HEK293 (cell line): ENCODE measurements around the gene ITSN1.

Experiments used
- CTCF ChIA-PET: fragments of 350-600 bp; formaldehyde crosslinking; extraction: SDS; loops from one replicate; lab custom pipeline; 2021; ENCODE audit warnings: antibody characterized with exemption; lab: Yijun Ruan, JAX
- POLR2A ChIA-PET: fragments of 300-600 bp; formaldehyde crosslinking; extraction: SDS; loops from one replicate; lab custom pipeline; 2020; ENCODE audit warnings: antibody characterized with exemption, inconsistent platforms; lab: Yijun Ruan, JAX
- H3K27ac ChIP-seq: fragments of 200-500 bp; sonication (Bioruptor generic); 2 replicates; pipeline ENCODE4 v1.5.1; 2014; ENCODE audit warnings: low read depth, low read length, control low read depth, inconsistent platforms; ENCODE audit errors: extremely low read depth
- H3K36me3 ChIP-seq, 2 experiments: fragments of 200-500 bp in 1 of 2; sonication (Bioruptor generic) in 1 of 2; 1 replicate in 1 of 2; 2 replicates in 1 of 2; pipeline ENCODE4 v1.5.1; 2014 to 2017; ENCODE audit warnings: inconsistent platforms in 2 of 2, low read length in 2 of 2; ENCODE audit not compliant: control insufficient read depth in 2 of 2, insufficient read depth in 1 of 2
- H3K4me1 ChIP-seq: fragments of 200-500 bp; sonication (Bioruptor generic); 2 replicates; pipeline ENCODE4 v1.5.1; 2014; ENCODE audit warnings: mild to moderate bottlenecking, low read length, inconsistent platforms; ENCODE audit not compliant: control insufficient read depth, insufficient read depth
- H3K4me3 ChIP-seq: 2 replicates; pipeline ENCODE4 v1.5.1; 2011; ENCODE audit warnings: low read depth, mild to moderate bottlenecking, control low read depth, low read length, moderate library complexity
- H3K9me3 ChIP-seq: fragments of 200-500 bp; sonication (Bioruptor generic); 2 replicates; pipeline ENCODE4 v1.5.1; 2014; ENCODE audit warnings: low read depth, low read length, inconsistent platforms; ENCODE audit not compliant: control insufficient read depth, insufficient read depth
- ATF2 ChIP-seq: fragments of 450-650 bp; formaldehyde crosslinking; IDR thresholded peaks from 2 replicates; pipeline ENCODE4 v1.5.1; 2016; ENCODE audit warnings: missing biosample characterization, missing genetic modification characterization, low read depth
- PRDM4 ChIP-seq: fragments of 450-650 bp; formaldehyde crosslinking; IDR thresholded peaks from 2 replicates; pipeline ENCODE4 v1.5.1; 2017; ENCODE audit warnings: missing biosample characterization, missing genetic modification characterization
- PRDM6 ChIP-seq: fragments of 450-650 bp; formaldehyde crosslinking; IDR thresholded peaks from 2 replicates; pipeline ENCODE4 v1.5.1; 2017; ENCODE audit warnings: missing biosample characterization, missing genetic modification characterization
- ZBTB10 ChIP-seq: fragments of 450-650 bp; formaldehyde crosslinking; IDR thresholded peaks from 2 replicates; pipeline ENCODE4 v1.5.1; 2016; ENCODE audit warnings: missing biosample characterization, missing genetic modification characterization
- ZBTB7A ChIP-seq: fragments of 450-650 bp; formaldehyde crosslinking; IDR thresholded peaks from 2 replicates; pipeline ENCODE4 v1.5.1; 2016; ENCODE audit warnings: low read depth, missing biosample characterization, missing genetic modification characterization
- ZNF148 ChIP-seq: fragments of 450-650 bp; formaldehyde crosslinking; IDR thresholded peaks from 2 replicates; pipeline ENCODE4 v1.5.0; 2017; ENCODE audit warnings: missing biosample characterization, missing genetic modification characterization, borderline replicate concordance
- ZNF274 ChIP-seq, 2 experiments: fragments of 200-500 bp in 1 of 2; fragments of 450-650 bp in 1 of 2; sonication (Bioruptor generic) in 1 of 2; formaldehyde crosslinking in 1 of 2; IDR thresholded peaks; 2 replicates each; pipeline versions ENCODE4 v1.5.1 to v1.6.1; 2014 to 2016; ENCODE audit warnings: borderline replicate concordance in 1 of 2, inconsistent platforms in 1 of 2, low read length in 1 of 2, missing biosample characterization in 1 of 2, missing genetic modification characterization in 1 of 2
- ZNF423 ChIP-seq: fragments of 450-650 bp; formaldehyde crosslinking; IDR thresholded peaks from 2 replicates; pipeline ENCODE4 v1.5.1; 2016; ENCODE audit warnings: missing biosample characterization, missing genetic modification characterization
- ZNF426 ChIP-seq: fragments of 450-650 bp; formaldehyde crosslinking; IDR thresholded peaks from 2 replicates; pipeline ENCODE4 v1.5.1; 2017; ENCODE audit warnings: missing biosample characterization, missing genetic modification characterization, mild to moderate bottlenecking, inconsistent platforms, moderate library complexity
- ZNF510 ChIP-seq: fragments of 450-650 bp; formaldehyde crosslinking; IDR thresholded peaks from 2 replicates; pipeline ENCODE4 v1.5.1; 2018; ENCODE audit warnings: mild to moderate bottlenecking, missing genetic modification characterization, missing biosample characterization; ENCODE audit not compliant: insufficient replicate concordance
- ZNF561 ChIP-seq: fragments of 450-650 bp; IDR thresholded peaks from 2 replicates; pipeline ENCODE4 v1.5.1; 2018; ENCODE audit warnings: missing biosample characterization, missing genetic modification characterization, borderline replicate concordance

Gene ITSN1

GRCh38 chr21:33828577-33828976, 186.3 kb downstream of the ITSN1 start:
- no peak for TF ChIP-seq ZBTB7A (tag by site-specific recombination)
- TF ChIP-seq ZNF510 (tag by site-specific recombination) = no peak
- TF ChIP-seq ZNF426 (tag by site-specific recombination) = no peak
- TF ChIP-seq ZNF561 (tag by site-specific recombination) = no peak
- no peak for TF ChIP-seq ZBTB10 (tag by site-specific recombination)
- no peak for TF ChIP-seq PRDM6
- TF ChIP-seq ZNF148 (tag by site-specific recombination) = no peak
- no peak for TF ChIP-seq ATF2 (tag by site-specific recombination)
- TF ChIP-seq ZNF423 = no peak
- TF ChIP-seq, all 188 proteins: peak for 0
- Histone ChIP-seq H3K4me3 (no peak overlapping the region), H3K36me3 (peaks cover 7 to 40% of the 10 kb centered on the region in 2 experiments), H3K27ac (no peak overlapping the region), H3K9me3 (no peaks in the 10 kb centered on the region), H3K4me1 (no peaks in the 10 kb centered on the region)
- ChIA-PET POLR2A (interaction anchor here (0.5 to 0.9 kb wide), 3 partner anchors 9 to 91 kb away, joined by 3 read pairs; no protein-coding TSS in a partner anchor), CTCF (no interaction called here)

- TF ChIP-seq PRDM4 (no peak), ZNF274 (IDR thresholded peaks at IDR 0.05; ENCODE audit: low read length) (no peak), ZNF274 (tag by site-specific recombination; IDR thresholded peaks at IDR 0.05; ENCODE audit: borderline replicate concordance) (peak; percentile 59; the same call in 1 of the 2 replicates)
- H3K27ac ChIP-seq = no peak overlapping the region
- CTCF ChIA-PET = no interaction called here
Measured at GRCh38 chr21:33829844-33830243, 187.5 kb downstream of the ITSN1 start.

More at GRCh38 chr21:33829844-33830243, 187.5 kb downstream of the ITSN1 start:
- Histone ChIP-seq H3K4me1 (no peaks in the 10 kb centered on the region), H3K9me3 (no peaks in the 10 kb centered on the region), H3K36me3 (peaks cover 7 to 41% of the 10 kb centered on the region in 2 experiments), H3K4me3 (no peak overlapping the region)
- POLR2A ChIA-PET = no interaction called here
